Activated gamma-delta T cell treated with anti-CD3 and anti-CD28 coated beads, Interleukin-2, amount 50 U/mL, for 16 hours (primary cell): ENCODE data around the gene LDAH.

Source experiments
- DNase-seq: peaks from one replicate; pipeline ENCODE4 v3.0.0-alpha.2; 2020; ENCODE audit warnings: low read depth

The LDAH gene

DNA sequence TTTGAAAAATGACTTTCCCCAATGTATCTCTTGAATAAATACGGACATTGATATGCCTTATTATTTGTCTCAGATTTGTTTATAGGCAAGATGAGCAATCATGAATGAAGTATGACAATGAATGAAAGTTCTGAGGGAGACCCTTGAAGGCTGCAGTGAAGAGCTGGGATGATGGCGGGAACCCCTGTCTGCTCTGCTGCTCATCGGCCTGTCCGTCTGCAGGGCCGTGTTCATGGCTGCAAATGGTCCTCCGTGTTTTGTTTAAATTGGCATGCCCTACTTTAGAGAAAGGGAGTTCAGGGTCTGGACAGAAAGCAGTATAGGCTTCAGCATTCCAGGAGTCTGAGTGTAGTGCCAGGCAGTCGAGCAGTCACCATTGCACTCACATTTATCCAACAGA lies 170.8 kb downstream of the LDAH start:
- DNase-seq = no peak

DNA sequence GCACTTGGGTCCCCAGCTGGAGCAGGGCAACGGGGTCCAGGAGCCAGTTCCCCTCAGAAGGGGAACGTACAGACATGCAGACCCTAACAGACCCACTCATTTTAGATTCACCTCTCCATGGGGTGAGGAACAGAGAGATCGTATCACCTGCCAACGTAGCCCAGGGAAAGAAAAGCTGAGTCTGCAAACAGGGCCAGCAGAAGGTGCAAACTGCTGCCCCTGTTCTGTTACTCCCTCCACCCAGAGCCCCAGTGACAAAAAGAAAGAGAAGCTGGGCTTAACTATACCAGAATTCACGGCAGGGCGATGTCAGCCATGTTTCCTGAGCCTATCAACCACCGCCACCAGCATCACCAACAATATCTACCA lies 171.2 kb downstream of the LDAH start:
- no peak for DNase-seq

DNA sequence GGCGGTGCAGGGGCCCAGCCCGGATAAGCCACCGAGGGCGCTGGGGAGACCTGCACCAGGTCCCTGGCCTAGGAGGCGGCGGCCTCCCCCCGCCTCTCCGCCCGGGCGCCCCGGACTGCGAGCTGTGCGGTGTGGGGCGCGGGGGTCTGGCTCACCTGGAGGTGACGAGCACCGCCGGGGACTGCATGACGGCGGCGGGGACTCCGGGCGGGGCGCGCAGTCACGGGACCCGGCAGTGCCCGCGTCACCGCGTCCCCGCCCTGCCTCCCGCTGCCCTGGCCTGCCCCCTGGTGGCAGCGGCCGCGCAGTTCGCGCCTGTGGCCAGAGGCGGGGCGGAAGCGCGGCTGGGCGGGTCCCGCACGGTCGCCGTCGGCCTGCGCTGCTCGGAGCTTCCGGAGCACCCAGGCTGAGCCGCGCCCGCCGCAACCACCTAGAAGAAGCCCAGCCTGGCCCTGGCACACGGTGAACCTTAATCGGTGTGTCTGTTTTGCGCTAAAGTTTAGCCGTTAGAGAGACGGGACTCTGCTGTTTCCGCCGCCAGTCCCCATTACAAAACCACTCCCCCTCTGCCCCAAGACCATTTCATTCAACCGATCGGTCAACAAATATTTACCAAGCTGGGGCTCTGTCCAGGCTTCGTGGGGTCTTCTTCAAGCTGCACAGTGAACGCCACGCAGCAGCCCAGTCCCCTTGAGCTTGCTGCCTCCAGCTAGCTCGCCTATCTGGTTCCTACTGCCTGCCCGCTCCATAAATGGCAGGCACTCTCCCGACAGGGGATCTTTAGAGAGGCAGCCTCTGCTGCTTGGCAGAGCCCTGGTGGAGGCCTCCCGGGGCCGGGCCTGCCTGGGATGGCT lies 171.8 kb downstream of the LDAH start, which contains the start of gene HS1BP3:
TSS of gene HS1BP3 (minus strand) at position 222 of the 854 bp plus-strand sequence. CDS start at position 187, 35 bp downstream.
- peak; percentile 77 for DNase-seq

DNA sequence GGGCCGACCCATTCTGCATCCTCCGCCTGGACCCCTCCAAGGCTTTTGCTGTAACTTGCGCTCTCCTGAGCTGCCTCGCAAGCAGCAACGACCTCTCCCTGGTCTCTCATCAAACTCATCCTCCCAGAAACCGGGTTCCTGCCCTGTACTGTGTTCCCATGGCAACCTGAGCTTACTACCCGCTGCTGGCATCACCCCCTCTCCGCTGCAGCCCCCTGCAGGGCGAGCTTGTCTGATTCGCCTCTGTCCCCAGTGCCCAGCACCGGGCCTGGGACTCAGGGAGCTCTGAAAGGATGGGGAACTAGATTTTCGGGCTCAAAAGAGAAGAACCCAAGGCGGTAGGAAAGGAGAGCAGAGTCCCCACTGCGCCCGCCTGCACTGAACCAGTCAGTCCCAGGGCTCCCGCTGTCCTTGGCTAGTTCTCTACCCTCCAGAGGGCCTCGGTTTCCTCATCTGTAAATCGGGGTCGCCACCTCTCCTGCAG lies 172.5 kb downstream of the LDAH start:
- DNase-seq = no peak

DNA sequence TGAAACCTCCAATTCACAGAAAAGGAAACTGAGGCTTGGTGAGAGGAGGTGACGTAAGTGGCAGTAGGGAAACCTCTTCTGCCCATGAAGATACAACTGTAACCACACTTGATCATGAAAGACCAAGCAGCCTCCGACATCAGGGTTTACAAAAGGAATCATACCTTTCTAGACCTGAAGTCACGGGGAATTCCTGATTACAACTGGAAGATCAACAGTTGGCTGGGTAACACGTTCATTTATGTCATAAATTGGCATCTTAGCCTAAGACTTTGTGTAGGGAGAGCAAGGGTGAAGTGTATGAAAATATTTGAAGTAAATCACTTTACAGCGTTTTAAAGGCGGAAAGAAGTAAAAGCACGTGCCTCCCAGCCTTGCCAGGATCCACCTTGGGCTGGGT lies 172.9 kb downstream of the LDAH start:
- DNase-seq = no peak

DNA sequence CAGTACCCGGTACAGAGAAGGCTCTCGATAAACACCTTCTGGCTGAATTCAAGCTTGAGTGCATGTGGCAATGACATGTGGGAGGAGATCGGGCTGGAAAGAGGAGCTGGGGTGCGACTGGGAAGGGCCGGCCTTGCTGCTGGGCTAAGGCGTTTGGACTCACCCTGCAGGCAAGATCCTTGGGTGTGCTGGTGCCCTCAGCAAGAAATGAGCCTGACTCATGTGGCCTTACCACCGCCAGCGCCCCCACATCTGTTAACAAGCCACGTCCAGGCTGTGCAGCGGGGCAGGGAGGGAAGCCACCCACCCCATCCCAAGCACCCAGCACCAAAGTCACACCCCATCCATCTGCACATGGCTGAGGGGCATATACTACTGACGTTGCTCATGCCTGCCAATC lies 173.3 kb downstream of the LDAH start:
- DNase-seq = no peak

DNA sequence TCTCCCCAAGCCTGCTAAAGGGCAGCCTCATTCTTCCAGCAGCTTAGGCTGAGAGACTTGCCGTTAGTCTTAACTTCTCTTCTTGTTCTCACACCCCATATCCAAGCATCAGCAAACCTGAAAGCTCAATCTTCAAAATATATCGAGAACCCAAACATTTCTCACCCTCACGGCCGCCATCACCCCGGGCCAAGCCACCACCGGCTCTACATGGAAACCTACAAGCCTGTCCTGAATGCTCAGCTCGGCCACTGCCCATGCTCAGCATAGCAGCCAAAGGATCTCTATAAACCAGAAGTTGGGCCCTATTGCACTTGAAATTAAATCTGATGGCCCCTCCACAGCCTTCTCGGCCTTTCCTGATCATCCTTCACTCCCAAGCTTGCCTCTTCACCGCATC lies 174.1 kb downstream of the LDAH start:
- DNase-seq = no peak

DNA sequence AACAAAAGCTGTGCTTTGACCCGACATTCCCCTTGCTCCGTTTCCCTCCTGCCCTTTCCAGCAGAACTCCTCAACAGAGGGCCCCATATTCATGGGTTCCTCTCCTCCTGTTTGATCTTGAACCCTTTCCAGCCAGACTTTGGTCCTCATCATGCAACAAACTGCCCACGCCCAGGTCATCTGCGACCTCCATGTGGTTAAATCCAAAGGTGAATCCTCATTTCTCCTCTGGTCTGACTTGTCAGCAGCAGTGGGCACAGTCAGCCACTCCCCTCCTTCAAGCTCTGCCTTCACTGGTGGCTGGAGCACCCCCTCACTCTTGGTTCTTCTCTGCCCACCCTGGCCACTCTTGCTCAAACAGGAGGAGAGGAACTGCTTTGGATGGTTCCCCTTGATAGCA lies 174.7 kb downstream of the LDAH start:
- no peak for DNase-seq

DNA sequence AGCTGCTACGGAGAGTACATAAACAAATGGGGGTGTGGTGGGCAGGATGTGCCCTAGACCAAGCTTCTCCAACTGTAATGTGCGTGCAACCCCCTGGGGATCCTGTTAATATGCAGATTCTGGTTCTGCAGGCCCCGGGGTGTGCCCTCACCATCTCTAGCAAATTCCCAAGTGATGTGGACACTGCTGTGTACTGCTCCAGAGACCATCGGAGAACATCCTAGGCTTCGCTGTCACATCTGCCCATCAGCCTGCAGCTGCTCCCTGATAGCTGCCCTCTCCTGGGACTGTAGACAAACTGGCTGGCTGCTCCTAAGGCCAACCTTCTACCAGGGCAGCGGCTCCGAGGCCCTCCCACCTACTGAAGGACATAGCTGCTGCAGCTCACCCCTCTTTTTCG lies 175.2 kb downstream of the LDAH start:
- DNase-seq = no peak

DNA sequence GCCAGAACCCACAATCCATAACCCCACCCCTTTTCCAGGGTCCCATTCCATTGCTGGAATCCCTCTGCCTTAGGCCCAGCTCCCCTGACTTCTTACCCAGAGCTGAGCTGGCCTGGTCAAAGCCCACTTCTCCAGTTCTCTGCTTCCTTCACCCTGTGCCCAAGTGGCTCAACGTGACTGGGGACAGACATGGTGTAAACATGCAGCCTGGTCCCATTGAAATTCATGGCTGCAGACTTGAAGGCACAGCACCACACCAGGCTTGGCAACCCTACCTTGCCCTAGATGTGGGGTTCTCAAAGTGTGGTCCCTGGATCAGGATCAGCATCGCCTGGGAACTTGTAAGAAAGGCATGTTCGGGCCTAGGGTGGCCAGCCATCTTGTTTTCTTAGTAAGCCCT lies 175.7 kb downstream of the LDAH start:
- no peak for DNase-seq

DNA sequence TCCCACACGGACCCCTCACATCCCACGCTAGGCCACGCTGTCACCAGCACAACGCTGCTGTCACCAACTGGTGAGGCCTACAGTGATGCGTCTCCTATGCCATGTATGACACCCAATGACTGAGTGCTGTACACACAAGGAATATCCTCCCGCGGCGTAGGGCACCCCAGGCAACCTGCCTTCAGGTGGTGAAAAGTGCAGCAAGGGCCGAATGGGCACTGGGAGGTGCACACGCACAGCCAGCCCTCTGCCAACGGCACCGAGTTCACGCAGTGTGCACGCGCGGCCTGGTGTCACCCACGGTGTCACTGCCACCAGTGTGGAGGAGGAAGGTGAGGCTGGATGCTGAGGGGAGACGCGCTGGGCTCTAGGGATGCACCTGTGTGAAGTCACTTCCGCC lies 176.5 kb downstream of the LDAH start:
- no peak for DNase-seq

DNA sequence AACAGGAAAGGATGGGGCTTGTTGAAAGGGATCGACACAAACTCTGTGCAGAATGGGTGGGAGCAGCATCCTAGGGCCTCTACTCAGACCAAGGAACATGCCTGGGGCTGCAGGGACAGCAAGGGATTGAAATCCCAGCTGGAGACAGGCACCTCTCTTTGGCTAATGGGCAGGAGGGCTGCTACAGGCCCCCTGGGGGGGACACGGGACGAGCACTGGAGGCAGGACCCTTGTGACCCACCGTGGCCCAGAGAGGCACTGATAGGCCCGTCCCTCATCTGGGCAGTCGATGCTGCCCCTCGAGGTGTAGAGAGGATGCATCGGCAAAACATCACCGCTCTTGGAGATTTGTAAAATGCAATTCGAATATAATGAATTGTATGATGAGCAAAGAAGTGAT lies 177.1 kb downstream of the LDAH start:
- no peak for DNase-seq

DNA sequence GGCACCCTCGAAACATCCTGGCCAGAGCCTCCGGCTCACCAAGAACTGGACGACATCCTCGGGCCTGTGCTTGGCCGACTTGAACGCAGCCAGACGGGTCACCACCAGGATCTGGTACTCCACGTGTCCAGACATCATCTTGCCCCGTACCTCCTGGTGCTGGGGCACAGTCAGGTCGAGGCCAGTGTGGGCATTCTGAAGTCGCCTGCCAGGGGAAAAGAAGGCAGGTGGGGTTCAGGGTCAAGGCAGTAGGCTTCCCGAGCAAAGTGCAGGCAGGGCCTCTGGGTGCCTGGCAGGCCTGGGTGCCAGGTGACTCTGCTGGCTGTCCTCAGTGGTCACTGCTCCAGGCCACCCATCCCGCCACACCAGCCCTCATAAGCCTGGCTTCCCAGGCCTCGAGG lies 177.6 kb downstream of the LDAH start:
- no peak for DNase-seq

DNA sequence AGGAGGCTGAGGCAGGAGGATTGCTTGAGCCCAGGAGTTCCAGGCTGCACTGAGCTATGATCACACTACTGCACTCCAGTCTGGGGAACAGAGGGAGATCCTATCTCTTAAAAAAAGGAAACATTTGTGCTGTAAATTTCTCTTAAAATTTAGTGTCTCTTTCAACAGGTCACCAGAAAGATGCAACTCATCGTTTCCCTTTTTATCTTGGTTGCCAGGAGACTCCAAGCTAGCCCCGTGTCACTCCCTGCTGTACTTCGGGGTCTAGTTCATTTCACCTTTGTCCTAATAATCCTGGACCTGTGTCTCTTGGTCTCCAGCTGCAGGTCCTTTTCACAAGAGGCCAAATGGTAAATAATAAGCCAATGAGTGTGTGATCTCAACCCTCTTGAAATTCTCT lies 179.1 kb downstream of the LDAH start:
- no peak for DNase-seq

DNA sequence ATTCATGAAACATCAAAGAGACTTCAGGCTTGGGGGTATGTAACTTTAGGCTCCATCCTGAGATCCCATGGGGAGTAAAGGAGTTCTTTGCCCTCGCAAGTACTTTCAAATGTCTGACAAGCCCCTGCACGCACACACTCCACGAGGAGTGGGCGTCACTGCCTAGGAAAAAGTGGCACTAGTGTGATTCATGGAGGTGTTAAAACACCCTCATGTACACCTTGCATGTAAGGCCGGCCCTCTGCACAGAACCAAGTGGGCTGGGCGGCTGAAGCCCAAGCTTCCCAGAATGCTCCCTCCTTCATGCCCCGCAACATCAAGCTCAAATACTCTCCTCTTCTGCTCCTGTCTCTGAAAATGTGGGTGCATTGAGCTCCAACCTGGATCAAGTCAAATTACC lies 179.8 kb downstream of the LDAH start:
- no peak for DNase-seq

DNA sequence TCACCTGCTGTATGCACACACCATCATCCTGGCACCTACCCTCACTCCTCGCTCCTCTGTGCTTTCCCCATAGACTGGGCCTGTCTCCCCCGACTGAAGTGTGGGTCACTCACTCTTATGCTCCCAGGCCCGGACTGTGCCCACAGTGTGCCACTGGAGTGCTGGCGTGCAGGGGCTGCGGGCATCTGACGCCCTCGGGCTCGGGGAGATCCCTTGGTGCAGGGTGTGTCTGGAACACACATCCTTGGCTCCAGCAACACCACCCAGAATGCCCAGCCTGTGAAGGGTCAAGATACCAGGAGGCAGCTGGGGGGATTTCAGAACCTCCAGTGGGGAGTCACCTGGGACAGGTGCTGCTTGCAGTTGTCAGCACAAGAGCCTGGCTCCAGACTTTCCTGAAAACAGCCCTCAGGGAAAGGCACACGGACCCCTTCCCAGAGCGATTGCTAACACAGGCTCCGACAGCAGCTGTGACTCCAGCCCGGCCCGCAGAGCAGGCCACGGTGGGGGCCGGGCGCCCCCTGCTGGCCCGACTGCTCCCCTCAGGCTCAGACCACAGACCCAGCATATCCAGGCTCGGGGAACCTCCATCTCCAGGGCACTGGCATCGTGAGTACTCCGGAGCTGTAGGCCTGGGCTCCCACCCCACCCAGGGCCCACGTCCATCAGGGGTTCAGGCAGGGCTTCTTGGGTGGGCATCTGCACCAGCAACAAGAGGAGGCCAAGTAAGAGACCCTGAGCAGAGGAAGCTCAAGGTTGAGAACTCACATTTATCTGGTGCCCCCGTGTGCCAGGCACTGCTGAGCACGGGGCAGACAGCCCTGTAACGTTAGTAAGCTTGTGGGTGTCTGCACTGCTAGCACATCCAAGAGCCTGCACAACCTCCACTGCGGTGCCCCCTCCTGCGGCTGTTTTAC lies 180.6 kb downstream of the LDAH start:
- DNase-seq = peak; percentile 54

DNA sequence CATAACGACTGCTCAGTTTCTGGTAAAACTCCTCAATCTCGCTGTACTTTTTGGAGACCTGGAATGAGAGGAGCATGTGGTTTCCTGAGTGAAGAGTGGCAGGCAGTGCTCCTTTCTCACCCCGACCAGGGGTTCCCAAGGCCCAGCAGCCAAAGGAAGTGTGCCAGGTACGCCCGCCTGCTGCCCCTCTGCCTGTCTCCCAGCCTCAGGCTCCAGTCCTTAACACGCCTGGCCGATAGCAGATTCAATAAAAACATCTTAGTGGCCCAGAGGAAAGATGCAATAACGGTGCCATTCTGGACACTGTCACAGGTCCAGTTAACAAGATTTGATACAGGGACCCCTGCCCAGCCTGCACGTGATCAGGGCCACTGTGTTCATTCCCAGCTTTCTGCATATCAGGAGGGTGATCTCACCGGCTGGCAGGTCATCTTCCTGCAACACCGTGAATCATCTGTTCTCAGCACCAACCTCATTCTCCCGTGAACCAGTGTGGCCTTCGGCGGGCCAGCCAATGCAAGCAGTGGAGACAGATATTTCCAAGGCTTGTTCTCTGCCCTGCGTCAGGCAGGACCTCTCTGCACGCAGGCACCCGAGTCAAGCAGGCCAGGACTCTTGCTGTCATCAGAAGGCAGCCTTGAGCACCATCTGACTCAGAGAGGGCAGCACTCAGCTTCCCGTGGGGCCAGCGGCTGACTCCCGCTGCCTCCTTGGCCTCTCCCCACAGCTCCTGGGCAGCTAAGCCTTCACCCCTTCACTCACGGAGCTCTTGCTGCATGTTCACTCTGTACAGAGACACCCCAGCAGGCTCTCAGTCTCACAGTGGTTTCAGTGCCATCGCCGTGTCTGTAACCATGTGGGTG lies 181.5 kb downstream of the LDAH start:
- DNase-seq = no peak

DNA sequence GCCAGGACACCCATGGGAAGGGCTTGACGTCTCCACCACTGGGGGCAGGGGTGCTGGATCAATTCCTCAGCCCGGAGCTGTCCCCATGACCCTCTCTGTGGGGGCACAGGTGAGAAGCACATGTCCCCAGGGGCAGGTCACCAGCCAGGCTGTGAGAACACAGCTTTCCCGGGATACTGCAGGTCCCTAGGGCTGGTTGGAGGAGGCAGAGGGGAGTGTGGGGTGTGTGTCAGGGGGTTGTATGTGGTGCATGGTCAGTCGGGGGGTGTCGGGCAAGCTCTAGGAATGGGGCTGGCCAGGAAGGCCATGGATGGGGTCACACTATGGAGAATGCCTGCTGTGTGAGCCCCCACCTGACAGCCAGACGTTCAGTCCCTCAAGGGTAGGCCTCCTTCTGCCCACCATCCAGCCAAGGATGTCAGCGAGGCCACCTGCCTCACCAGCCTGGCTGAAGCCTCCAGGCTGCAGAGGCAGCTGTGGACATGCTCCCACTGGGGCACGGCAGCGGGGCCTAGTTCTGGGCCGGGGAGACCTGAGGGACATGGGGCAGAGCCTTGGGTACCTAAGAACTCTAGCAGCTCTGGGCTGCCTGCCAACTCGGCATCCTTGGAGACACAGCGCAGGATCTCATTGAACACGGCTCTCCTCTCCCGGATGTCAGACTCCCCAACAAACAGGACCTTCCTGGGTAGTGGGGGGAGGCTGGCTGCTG lies 182.3 kb downstream of the LDAH start:
- no peak for DNase-seq

DNA sequence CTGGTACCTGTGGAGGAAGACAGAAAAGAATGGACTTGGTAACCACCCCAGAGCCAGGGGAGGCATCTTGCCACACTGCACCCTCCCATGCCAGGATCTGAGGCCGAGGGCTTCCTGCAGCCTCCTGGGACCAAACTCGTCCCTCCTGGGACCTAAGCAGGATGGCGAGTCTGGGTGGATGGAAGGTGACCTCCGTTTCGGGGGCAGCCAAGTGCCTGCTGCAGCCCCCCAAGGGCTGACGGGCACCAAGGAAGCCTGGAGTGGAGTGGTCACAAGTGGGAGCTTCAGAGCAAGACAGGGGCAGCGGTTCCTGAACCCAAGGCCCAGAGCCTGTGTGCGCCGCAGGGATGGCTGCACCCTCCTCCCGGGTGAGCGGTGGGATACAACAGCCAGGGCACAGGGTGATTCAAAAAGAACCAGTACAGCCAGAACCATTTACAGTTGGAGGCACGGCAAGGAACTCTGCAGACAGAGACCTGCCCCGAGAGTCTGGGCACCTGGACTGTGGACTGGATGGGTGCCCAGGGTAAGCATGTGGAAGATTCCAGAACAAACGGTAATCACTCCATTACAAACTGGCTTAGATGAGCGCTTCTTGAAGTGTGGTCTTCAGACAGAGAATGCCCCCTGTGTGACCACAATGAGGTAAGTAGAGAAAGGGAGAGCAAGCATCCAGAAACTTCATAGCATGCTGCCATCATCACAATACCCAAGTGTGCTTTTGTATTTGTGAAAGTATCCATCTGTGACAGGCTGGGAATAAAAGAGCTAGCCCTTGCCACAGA lies 184.1 kb downstream of the LDAH start:
- DNase-seq = no peak

DNA sequence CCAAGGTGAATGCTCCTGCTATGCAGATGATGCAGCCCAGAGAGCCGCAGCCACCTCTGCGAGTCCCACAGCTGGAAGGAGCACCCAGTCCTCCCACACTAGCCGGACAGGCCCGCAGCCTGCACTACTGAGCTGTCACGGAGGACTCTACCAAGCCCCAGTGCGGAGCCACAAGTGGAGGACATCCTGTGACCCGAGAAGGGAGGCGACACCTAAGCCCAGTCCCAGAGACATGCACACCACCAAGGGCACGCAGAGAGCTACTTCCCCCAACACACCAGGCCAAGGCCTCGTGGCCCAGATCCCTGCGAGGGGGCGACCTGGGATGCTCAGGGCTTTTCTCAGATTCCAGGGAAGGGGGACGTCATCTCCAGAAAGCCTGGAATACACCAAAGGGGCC lies 184.9 kb downstream of the LDAH start:
- DNase-seq = no peak

DNA sequence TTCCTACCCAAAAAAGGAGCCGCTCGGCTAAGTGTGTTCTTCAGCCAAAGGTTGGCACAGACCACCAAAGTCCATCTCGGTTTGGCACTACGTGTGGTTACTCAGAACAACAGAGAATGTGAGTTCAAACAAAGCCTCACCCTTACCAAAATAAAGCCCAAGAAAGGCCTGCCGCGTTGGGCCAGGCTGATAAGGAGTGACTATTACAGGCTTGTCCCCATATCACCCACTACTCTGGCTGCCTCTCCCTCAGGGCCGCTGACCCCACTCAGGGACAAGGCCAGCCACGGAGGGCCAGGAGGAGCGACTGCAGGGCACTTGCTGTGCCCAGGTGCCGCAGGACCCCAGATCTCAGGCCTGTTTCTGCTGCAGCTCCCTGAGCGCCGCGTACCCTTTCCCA lies 185.8 kb downstream of the LDAH start:
- no peak for DNase-seq
